HG02885 (cell line): Measurements from ENCODE around the gene RNLS.
A peak's percentile ranks its signal among the peaks of the same experiment; 100 is the strongest.

ENCODE experiments used
- ATAC-seq: cut with Tn5 transposase; IDR thresholded peaks from one replicate; pipeline ENCODE4 v1.9.1; 2021; ENCODE audit warnings: mild to moderate bottlenecking; ENCODE audit not compliant: unreplicated experiment, poor library complexity

Gene RNLS

GRCh38 chr10:88555190-88555908, 27.8 kb downstream of the RNLS start:
- ATAC-seq, result no peak

GRCh38 chr10:88553116-88553752, 29.9 kb downstream of the RNLS start:
- peak; percentile 76 for ATAC-seq

- ATAC-seq, result no peak
Observed at GRCh38 chr10:88551246-88551645, 31.9 kb downstream of the RNLS start.

GRCh38 chr10:88546497-88546896, 36.6 kb downstream of the RNLS start:
- no peak for ATAC-seq

- no peak for ATAC-seq
Observed at GRCh38 chr10:88545359-88545758, 37.8 kb downstream of the RNLS start.

- ATAC-seq, result no peak
Observed at GRCh38 chr10:88544140-88544870, 38.8 kb downstream of the RNLS start.

GRCh38 chr10:88542522-88542921, 40.6 kb downstream of the RNLS start:
- no peak for ATAC-seq

GRCh38 chr10:88541116-88541626, 41.9 kb downstream of the RNLS start:
- ATAC-seq, result no peak

- no peak for ATAC-seq
Observed at GRCh38 chr10:88540351-88540750, 42.8 kb downstream of the RNLS start.

GRCh38 chr10:88538048-88538447, 45.1 kb downstream of the RNLS start:
- ATAC-seq, result no peak

- no peak for ATAC-seq
Observed at GRCh38 chr10:88537322-88537721, 45.8 kb downstream of the RNLS start.

GRCh38 chr10:88536437-88536836, 46.7 kb downstream of the RNLS start:
- ATAC-seq, result no peak

GRCh38 chr10:88534072-88534665, 48.9 kb downstream of the RNLS start:
- ATAC-seq, result no peak

- no peak for ATAC-seq
Observed at GRCh38 chr10:88531392-88532052, 51.6 kb downstream of the RNLS start.

- ATAC-seq, result no peak
Observed at GRCh38 chr10:88530629-88531391, 52.3 kb downstream of the RNLS start.

- no peak for ATAC-seq
Observed at GRCh38 chr10:88530093-88530492, 53.0 kb downstream of the RNLS start.

- no peak for ATAC-seq
Observed at GRCh38 chr10:88528806-88529570, 54.1 kb downstream of the RNLS start.

- ATAC-seq, result no peak
Observed at GRCh38 chr10:88528201-88528600, 54.9 kb downstream of the RNLS start.

- no peak for ATAC-seq
Observed at GRCh38 chr10:88527245-88527644, 55.9 kb downstream of the RNLS start.
